ENCODE measurements around the gene SLC12A8.

The SLC12A8 gene

GRCh38 chr3:125072749-125073389, 139.7 kb downstream of the SLC12A8 start:
- no peak for DNase-seq

- no peak for DNase-seq
Measured at GRCh38 chr3:125072301-125072700, 140.2 kb downstream of the SLC12A8 start.

GRCh38 chr3:125069968-125070745, 142.4 kb downstream of the SLC12A8 start:
- no peak for DNase-seq

GRCh38 chr3:125069452-125069851, 143.1 kb downstream of the SLC12A8 start:
- no peak for DNase-seq

- no peak for DNase-seq
Measured at GRCh38 chr3:125068265-125068664, 144.3 kb downstream of the SLC12A8 start.

- no peak for DNase-seq
Measured at GRCh38 chr3:125067225-125067624, 145.3 kb downstream of the SLC12A8 start.

GRCh38 chr3:125062904-125063618, 149.5 kb downstream of the SLC12A8 start:
- DNase-seq = no peak

GRCh38 chr3:125061646-125062045, 150.9 kb downstream of the SLC12A8 start:
- no peak for DNase-seq

GRCh38 chr3:125061170-125061569, 151.4 kb downstream of the SLC12A8 start:
- no peak for DNase-seq

GRCh38 chr3:125059488-125060245, 152.9 kb downstream of the SLC12A8 start:
- no peak for DNase-seq

- DNase-seq = no peak
Measured at GRCh38 chr3:125058959-125059358, 153.6 kb downstream of the SLC12A8 start.

GRCh38 chr3:125058529-125058928, 154.0 kb downstream of the SLC12A8 start:
- DNase-seq = no peak

- DNase-seq = no peak
Measured at GRCh38 chr3:125057186-125057850, 155.2 kb downstream of the SLC12A8 start.

GRCh38 chr3:125055913-125056745, 156.4 kb downstream of the SLC12A8 start, which contains the start of gene HEG1:
Gene HEG1, minus strand, starts transcription at chr3:125055997. Its CDS starts 107 bp downstream, at chr3:125055890.
- DNase-seq = no peak

GRCh38 chr3:125055331-125055912, 157.1 kb downstream of the SLC12A8 start:
- DNase-seq = no peak

- no peak for DNase-seq
Measured at GRCh38 chr3:125054449-125055329, 157.9 kb downstream of the SLC12A8 start.

GRCh38 chr3:125054062-125054448, 158.5 kb downstream of the SLC12A8 start:
- DNase-seq = no peak

GRCh38 chr3:125053304-125053699, 159.2 kb downstream of the SLC12A8 start:
- no peak for DNase-seq

- DNase-seq = no peak
Measured at GRCh38 chr3:125052624-125053303, 159.8 kb downstream of the SLC12A8 start.
